ENCODE data around the gene NR1I2. TPM values are rescaled to one million over a fixed set of nuclear protein-coding genes. Genes with fewer than 3 reads are reported as not detected.

NR1I2 gene
- total RNA-seq, 2 experiments from 2014 or later = 0.70 to 1.0 TPM

DNA sequence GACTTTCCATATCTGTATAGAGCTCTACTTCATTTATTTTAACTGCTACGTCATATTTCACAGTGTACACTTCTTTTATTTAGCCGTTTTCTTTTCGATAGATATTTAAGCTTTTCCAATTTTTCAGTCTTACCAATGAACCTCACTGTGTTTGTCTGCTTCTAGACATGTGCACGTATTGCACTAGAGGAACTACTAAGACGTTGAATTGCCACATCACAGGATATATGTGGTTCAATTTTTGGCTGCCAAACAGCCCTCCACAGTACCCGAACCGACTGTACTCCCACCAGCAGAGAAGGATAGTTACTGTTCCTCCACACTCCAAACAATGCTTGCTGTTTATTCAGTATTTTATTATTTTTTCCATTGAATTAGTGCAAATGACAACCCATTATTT lies 2.0 kb downstream of the NR1I2 start:
- Mint-ChIP-seq H3K27ac (no peak overlapping the region), H3K36me3 (ENCODE audit: low read depth) (no peaks in the 10 kb centered on the region), H3K4me1 (ENCODE audit: low read depth) (peaks cover 4% of the 10 kb centered on the region), H3K27me3 (peaks cover 1% of the 10 kb centered on the region), H3K4me3 (no peak overlapping the region), H3K9me3 (no peaks in the 10 kb centered on the region)
- intact Hi-C loops (cut with micrococcal nuclease) = no loop called here
- TF ChIP-seq, protein P1, sequence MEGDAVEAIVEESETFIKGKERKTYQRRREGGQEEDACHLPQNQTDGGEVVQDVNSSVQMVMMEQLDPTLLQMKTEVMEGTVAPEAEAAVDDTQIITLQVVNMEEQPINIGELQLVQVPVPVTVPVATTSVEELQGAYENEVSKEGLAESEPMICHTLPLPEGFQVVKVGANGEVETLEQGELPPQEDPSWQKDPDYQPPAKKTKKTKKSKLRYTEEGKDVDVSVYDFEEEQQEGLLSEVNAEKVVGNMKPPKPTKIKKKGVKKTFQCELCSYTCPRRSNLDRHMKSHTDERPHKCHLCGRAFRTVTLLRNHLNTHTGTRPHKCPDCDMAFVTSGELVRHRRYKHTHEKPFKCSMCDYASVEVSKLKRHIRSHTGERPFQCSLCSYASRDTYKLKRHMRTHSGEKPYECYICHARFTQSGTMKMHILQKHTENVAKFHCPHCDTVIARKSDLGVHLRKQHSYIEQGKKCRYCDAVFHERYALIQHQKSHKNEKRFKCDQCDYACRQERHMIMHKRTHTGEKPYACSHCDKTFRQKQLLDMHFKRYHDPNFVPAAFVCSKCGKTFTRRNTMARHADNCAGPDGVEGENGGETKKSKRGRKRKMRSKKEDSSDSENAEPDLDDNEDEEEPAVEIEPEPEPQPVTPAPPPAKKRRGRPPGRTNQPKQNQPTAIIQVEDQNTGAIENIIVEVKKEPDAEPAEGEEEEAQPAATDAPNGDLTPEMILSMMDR (IDR thresholded peaks at IDR 0.05) = no peak
- ChIA-PET CTCF (interaction anchor here (1.6 kb wide), 1 partner anchor 16 kb away, joined by 3 read pairs; no protein-coding TSS in a partner anchor), POLR2A (no interaction called here)
- DNase-seq (no peak), ATAC-seq (no peak)

DNA sequence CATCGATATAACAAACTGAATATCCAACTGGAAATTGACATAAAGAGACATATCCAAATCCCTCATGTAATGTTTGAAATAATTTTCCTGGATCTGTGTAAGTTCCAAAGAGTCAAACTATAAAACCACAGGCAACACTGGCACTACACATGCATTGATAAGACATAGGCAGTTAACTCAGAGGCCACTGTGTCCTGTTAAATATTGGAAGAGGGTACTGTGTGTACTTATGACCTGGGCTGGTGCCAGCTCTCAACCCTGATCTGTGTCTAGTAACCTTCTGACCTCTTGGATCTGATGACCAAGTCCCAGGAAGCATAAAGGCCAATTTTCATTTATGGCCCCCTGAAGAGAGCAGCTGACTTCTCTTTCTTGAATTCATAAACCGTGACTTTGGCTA lies 4.5 kb downstream of the NR1I2 start:
- Mint-ChIP-seq H3K27ac (no peak overlapping the region), H3K36me3 (ENCODE audit: low read depth) (no peaks in the 10 kb centered on the region), H3K4me1 (ENCODE audit: low read depth) (no peaks in the 10 kb centered on the region), H3K9me3 (peaks cover 2% of the 10 kb centered on the region), H3K4me3 (no peak overlapping the region), H3K27me3 (peaks cover 1% of the 10 kb centered on the region)
- DNase-seq (no peak), ATAC-seq (no peak)
- TF ChIP-seq, protein P1 (IDR thresholded peaks at IDR 0.05) = no peak
- CTCF ChIA-PET = no interaction called here
- intact Hi-C loops (cut with micrococcal nuclease) = no loop called here
- POLR2A ChIA-PET = no interaction called here

DNA sequence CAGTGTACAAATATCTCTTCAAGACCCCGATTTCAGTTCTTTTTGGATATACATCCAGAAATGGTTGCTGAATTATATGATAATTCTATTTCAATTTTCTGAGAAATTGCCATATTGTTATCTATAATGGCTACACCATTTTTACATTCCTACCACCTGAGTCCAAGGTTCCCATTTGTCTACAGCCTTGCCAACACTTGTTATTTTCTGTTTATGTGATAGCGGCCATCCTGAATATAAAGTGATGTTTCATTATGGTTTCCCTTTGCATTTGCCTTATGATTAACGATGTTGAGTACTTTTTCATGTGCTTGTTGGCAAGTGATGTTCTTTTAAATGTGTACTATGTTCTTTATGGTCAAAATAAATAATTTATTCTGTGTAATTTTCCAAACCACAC lies 8.5 kb downstream of the NR1I2 start:
- ChIA-PET POLR2A (no interaction called here), CTCF (no interaction called here)
- no peak overlapping the region for H3K27ac Mint-ChIP-seq
- ATAC-seq (no peak), DNase-seq (no peak)
- no peaks in the 10 kb centered on the region for H3K36me3 Mint-ChIP-seq (ENCODE audit: low read depth)
- H3K27me3 Mint-ChIP-seq = no peaks in the 10 kb centered on the region
- no peaks in the 10 kb centered on the region for H3K4me1 Mint-ChIP-seq (ENCODE audit: low read depth)
- peaks cover 2% of the 10 kb centered on the region for H3K9me3 Mint-ChIP-seq
- intact Hi-C loops (cut with micrococcal nuclease) = no loop called here
- TF ChIP-seq, protein P1 (IDR thresholded peaks at IDR 0.05) = no peak
- no peak overlapping the region for H3K4me3 Mint-ChIP-seq

DNA sequence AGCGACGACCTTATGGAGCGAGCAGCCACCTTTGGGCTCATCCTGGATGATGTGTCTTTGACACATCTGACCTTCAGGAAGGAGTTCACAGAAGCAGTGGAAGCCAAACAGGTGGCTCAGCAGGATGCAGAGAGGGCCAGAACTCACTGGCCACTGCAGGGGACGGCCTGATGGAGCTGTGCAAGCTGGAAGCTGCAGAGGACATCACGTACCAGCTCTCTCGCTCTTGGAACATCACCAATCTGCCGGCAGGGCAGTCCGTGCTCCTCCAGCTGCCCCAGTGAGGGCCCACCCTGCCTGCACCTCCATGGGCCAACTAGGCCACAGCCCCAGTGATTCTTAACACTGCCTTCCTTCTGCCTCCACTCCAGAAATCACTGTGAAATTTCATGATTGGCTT lies 10.4 kb downstream of the NR1I2 start:
- DNase-seq (no peak), ATAC-seq (no peak)
- Mint-ChIP-seq H3K27me3 (no peaks in the 10 kb centered on the region), H3K9me3 (peaks cover 2% of the 10 kb centered on the region), H3K36me3 (ENCODE audit: low read depth) (no peaks in the 10 kb centered on the region), H3K27ac (no peak overlapping the region), H3K4me3 (no peak overlapping the region), H3K4me1 (ENCODE audit: low read depth) (no peaks in the 10 kb centered on the region)
- POLR2A ChIA-PET = no interaction called here
- intact Hi-C loops (cut with micrococcal nuclease) = no loop called here
- CTCF ChIA-PET = no interaction called here
- TF ChIP-seq, protein P1 (IDR thresholded peaks at IDR 0.05) = no peak

DNA sequence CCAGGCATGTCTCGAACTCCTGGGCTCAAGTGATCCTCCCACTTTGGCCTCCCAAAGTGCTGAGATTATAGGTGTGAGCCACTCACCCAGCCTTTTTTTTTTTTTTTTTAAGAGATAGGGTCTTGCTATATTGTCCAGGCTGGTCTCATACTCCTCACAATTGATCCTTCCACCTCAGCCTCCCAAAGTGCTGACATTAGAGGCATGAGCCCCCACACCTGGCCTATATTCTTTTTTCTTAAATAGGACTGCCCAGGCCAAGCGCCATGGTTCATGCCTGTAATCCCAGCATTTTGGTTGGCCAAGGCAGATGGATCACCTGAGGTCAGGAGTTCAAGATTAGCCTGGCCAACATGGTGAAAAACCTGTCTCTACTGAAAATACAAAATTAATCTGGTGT lies 12.5 kb downstream of the NR1I2 start:
- ATAC-seq (no peak), DNase-seq (no peak)
- intact Hi-C loops (cut with micrococcal nuclease) = no loop called here
- H3K36me3 Mint-ChIP-seq (ENCODE audit: low read depth) = no peaks in the 10 kb centered on the region
- no peak overlapping the region for H3K27ac Mint-ChIP-seq
- no peak overlapping the region for H3K4me3 Mint-ChIP-seq
- H3K4me1 Mint-ChIP-seq (ENCODE audit: low read depth) = no peaks in the 10 kb centered on the region
- H3K9me3 Mint-ChIP-seq = no peaks in the 10 kb centered on the region
- ChIA-PET POLR2A (no interaction called here), CTCF (no interaction called here)
- H3K27me3 Mint-ChIP-seq = peaks cover 4% of the 10 kb centered on the region
- TF ChIP-seq, protein P1 (IDR thresholded peaks at IDR 0.05) = no peak
